GM23248 (cell line): Measurements from ENCODE around the gene GDF7. TPM values are rescaled to one million over a fixed set of nuclear protein-coding genes. Genes with fewer than 3 reads are reported as not detected.
A peak's percentile ranks its signal among the peaks of the same experiment; 100 is the strongest.

Experiments
- DNase-seq: peaks from one replicate; pipeline ENCODE4 v3.0.0-alpha.2; 2015
- H2AFZ ChIP-seq: fragments of 200-600 bp; sonication (generic); 2 replicates; pipeline ENCODE4 v1.6.1; 2016; ENCODE audit warnings: antibody characterized with exemption
- H3F3A ChIP-seq: fragments of 200-600 bp; sonication (generic); 2 replicates; pipeline ENCODE4 v1.6.1; 2016; ENCODE audit warnings: mild to moderate bottlenecking, antibody characterized with exemption, mixed run types; ENCODE audit not compliant: insufficient read depth
- H3K27ac ChIP-seq: fragments of 200-600 bp; sonication (generic); 2 replicates; pipeline ENCODE4 v1.5.1; 2016; ENCODE audit warnings: mild to moderate bottlenecking
- H3K27me3 ChIP-seq: fragments of 200-600 bp; sonication (generic); replicated peaks from 2 replicates; pipeline ENCODE4 v1.6.1; 2016; ENCODE audit warnings: mild to moderate bottlenecking; ENCODE audit not compliant: insufficient read depth
- H3K36me3 ChIP-seq: fragments of 200-600 bp; sonication (generic); 2 replicates; pipeline ENCODE4 v1.6.1; 2016; ENCODE audit warnings: low read depth, mild to moderate bottlenecking
- H3K4me1 ChIP-seq: fragments of 200-600 bp; sonication (generic); 2 replicates; pipeline ENCODE4 v1.6.1; 2016; ENCODE audit warnings: mild to moderate bottlenecking; ENCODE audit not compliant: insufficient read depth
- H3K4me2 ChIP-seq: fragments of 200-600 bp; sonication (generic); one replicate; pipeline ENCODE4 v1.6.1; 2016; ENCODE audit warnings: mild to moderate bottlenecking; ENCODE audit not compliant: unreplicated experiment
- H3K4me3 ChIP-seq: fragments of 200-600 bp; sonication (generic); 2 replicates; pipeline ENCODE4 v1.5.1; 2016; ENCODE audit warnings: mild to moderate bottlenecking
- H3K79me2 ChIP-seq: fragments of 200-600 bp; sonication (generic); 2 replicates; pipeline ENCODE4 v1.6.1; 2016; ENCODE audit warnings: mild to moderate bottlenecking; ENCODE audit not compliant: insufficient read depth
- H3K9ac ChIP-seq: fragments of 200-600 bp; sonication (generic); 2 replicates; pipeline ENCODE4 v1.6.1; 2016; ENCODE audit warnings: mild to moderate bottlenecking
- H3K9me2 ChIP-seq: fragments of 200-600 bp; sonication (generic); 2 replicates; pipeline ENCODE4 v1.6.1; 2016; ENCODE audit warnings: mixed run types, mild to moderate bottlenecking, moderate library complexity; ENCODE audit not compliant: insufficient read depth
- H3K9me3 ChIP-seq: fragments of 200-600 bp; sonication (generic); one replicate; pipeline ENCODE4 v1.6.1; 2017; ENCODE audit warnings: low read depth
- H4K20me1 ChIP-seq: fragments of 200-600 bp; sonication (generic); 2 replicates; pipeline ENCODE4 v1.6.0; 2016; ENCODE audit not compliant: insufficient read depth
- EZH2 ChIP-seq: fragments of 200-600 bp; sonication (generic); IDR thresholded peaks from 2 replicates; pipeline ENCODE4 v1.6.1; 2018; ENCODE audit warnings: antibody characterized with exemption, mild to moderate bottlenecking; ENCODE audit not compliant: insufficient read depth, poor library complexity, severe bottlenecking
- EZH2phosphoT487 ChIP-seq: fragments of 200-600 bp; sonication (generic); IDR thresholded peaks from 2 replicates; pipeline ENCODE4 v1.6.1; 2018; ENCODE audit warnings: antibody characterized with exemption, moderate library complexity, mild to moderate bottlenecking, low read depth; ENCODE audit not compliant: insufficient read depth
- WGBS, 2 experiments: methylation state at CpG; one replicate each; pipeline ENCODE4 v1.1.6; 2015 to 2017; ENCODE audit warnings: low lambda C conversion rate in 2 of 2, low coverage in 1 of 2; ENCODE audit errors: missing lambda C conversion rate in 2 of 2; 5-methylcytosine and 5-hydroxymethylcytosine counted together
- in situ Hi-C: fragments of 300-500 bp; cut with MboI; formaldehyde crosslinking; loops from 2 replicates; pipeline ENCODE4 v1.15.0; 2020
- polyA plus RNA-seq: library from polyadenylated mRNA; unstranded; fragments of >200 nt; fragmentation: Nextera tagmentation; extraction: Ambion mirVana; gene quantifications from 2 replicates; pipeline ENCODE4 v1.2.1, GENCODE V29; 2016
- total RNA-seq: library from RNA; depleted of rRNA; stranded (reverse); fragments of >200 nt; shearing (Covaris generic); gene quantifications from 2 replicates; pipeline ENCODE4 v1.2.3, GENCODE V29; 2014

Gene GDF7
- total and polyA plus RNA-seq, 2 experiments from 2014 or later = 0.03 TPM; not detected in 1

DNA sequence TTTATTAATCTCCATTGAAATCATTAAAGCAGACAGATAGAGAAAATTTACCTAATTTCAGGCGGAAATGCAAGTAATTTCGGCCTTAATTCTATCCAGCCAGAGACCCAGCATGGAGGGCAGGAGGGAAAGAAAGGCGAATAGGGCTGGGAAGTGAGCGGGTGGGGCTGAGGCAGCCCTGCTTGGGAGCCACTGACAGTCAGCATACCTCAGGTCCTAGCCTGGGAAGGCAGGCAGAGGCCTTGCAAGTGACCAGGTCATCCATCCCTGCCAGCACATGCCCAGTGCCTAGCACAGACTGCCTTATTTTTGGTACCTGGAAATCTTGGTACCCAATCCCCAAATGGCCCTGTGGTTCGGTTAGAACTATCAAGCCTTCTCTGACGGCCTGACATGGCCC lies 1.5 kb downstream of the GDF7 start:
- Histone ChIP-seq H3K4me1 (no peaks in the 10 kb centered on the region), H3F3A (no peaks in the 10 kb centered on the region), H2AFZ (no peak overlapping the region), H3K9me3 (no peaks in the 10 kb centered on the region), H3K9ac (no peak overlapping the region), H3K27me3 (peaks cover 89% of the 10 kb centered on the region), H3K9me2 (no peaks in the 10 kb centered on the region), H3K27ac (no peak overlapping the region), H3K4me3 (no peak overlapping the region), H4K20me1 (no peaks in the 10 kb centered on the region), H3K36me3 (no peaks in the 10 kb centered on the region), H3K79me2 (no peaks in the 10 kb centered on the region), H3K4me2 (no peak overlapping the region)
- whole genome bisulfite sequencing, 2 experiments = 77 to 79% methylated on average over 6 of the region's 6 CpGs
- in situ Hi-C loops = no loop called here
- TF ChIP-seq EZH2phosphoT487 (no peak), EZH2 (no peak)
- DNase-seq = no peak

DNA sequence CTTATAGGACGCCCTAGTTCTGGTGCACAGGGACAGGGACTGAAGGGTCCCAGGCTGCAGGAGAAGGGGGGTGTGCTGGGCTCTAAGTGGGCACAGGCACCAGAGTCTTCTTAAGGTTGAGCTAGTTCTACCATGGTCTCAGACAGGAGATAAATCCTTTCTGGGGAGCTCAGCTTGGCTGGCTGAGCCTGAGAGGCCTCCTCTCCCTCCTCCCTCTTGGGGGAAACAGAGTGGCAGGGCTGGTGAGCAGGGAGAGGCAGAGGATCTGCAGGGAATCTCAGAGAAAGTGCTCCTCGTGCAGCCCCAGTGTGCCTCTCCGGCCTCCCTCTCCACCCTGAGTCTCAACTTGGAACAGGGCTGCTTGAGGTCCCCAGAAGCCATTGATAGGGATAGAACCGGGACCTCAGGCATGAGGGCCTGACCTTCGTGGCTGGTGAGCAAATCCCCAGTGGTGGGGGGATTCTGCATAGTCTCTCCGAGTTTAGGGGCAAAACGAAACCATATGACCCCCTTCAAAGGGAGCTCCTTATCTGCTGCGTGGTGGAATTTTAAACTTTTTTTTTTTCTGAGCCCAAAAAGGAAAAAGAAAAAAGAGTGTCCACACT lies 2.0 kb downstream of the GDF7 start:
- no peak for DNase-seq
- H3K79me2 ChIP-seq = no peaks in the 10 kb centered on the region
- H3K36me3 ChIP-seq = no peaks in the 10 kb centered on the region
- H3K9ac ChIP-seq = no peak overlapping the region
- H4K20me1 ChIP-seq = no peaks in the 10 kb centered on the region
- no peaks in the 10 kb centered on the region for H3K9me2 ChIP-seq
- H3K4me1 ChIP-seq = no peaks in the 10 kb centered on the region
- no peak overlapping the region for H3K4me3 ChIP-seq
- H3K27me3 ChIP-seq = peaks cover 84% of the 10 kb centered on the region
- H2AFZ ChIP-seq = no peak overlapping the region
- TF ChIP-seq EZH2phosphoT487 = no peak
- no peak for TF ChIP-seq EZH2
- H3F3A ChIP-seq = no peaks in the 10 kb centered on the region
- no peaks in the 10 kb centered on the region for H3K9me3 ChIP-seq
- H3K4me2 ChIP-seq = no peak overlapping the region
- WGBS, 2 experiments = 65 to 70% methylated on average over 8 of the region's 8 CpGs
- in situ Hi-C loops = no loop called here
- no peak overlapping the region for H3K27ac ChIP-seq

DNA sequence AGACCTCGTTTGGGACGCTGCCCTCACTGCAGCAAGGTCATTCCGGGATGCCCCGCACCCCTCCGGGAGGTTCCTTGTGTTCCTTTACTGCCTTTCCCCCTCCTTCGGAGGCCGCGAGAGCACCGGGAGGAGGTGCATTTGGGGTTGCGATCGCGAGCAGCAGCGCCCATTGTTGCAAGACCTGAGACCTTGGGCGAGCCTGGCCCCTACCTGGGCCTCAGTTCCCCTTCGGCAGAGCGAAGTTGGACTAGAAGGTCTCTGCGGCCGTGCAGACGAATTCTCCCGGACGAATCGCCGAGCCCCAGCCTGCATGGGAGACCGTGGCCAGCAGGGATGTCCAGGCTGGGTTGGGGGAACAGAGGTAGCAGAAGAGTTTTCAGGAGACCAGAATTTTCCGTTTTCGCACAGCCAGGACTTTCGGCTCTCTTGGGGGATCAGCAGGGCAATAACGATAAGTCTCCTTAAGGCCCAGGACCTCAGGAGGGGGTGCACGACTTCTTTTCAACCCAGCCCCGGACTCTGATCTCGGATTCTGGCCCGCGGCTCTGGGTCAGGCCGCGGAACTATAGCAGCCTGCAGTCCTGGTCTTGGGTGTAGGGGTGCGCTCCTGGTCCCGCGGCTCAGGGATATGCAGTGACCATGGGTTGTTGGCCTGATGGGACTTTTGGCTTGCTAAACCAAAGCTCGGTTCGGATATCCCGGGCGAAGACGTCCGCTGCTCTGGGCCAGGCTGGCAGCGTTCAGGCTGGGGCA lies 2.8 kb downstream of the GDF7 start:
- no peak overlapping the region for H3K4me2 ChIP-seq
- TF ChIP-seq EZH2 = no peak
- TF ChIP-seq EZH2phosphoT487 = 0 out of 2 replicates have a peak, but pooled peaks have one; percentile 14
- no peaks in the 10 kb centered on the region for H3F3A ChIP-seq
- no peaks in the 10 kb centered on the region for H3K4me1 ChIP-seq
- no peaks in the 10 kb centered on the region for H4K20me1 ChIP-seq
- in situ Hi-C loops = no loop called here
- H3K79me2 ChIP-seq = no peaks in the 10 kb centered on the region
- no peak overlapping the region for H3K27ac ChIP-seq
- DNase-seq = no peak
- H3K9ac ChIP-seq = no peak overlapping the region
- peaks cover 76% of the 10 kb centered on the region for H3K27me3 ChIP-seq
- no peak overlapping the region for H2AFZ ChIP-seq
- no peaks in the 10 kb centered on the region for H3K36me3 ChIP-seq
- WGBS, 2 experiments = 66% methylated on average over 40 to 45 of the region's 45 CpGs
- no peaks in the 10 kb centered on the region for H3K9me3 ChIP-seq
- H3K9me2 ChIP-seq = no peaks in the 10 kb centered on the region
- no peak overlapping the region for H3K4me3 ChIP-seq

DNA sequence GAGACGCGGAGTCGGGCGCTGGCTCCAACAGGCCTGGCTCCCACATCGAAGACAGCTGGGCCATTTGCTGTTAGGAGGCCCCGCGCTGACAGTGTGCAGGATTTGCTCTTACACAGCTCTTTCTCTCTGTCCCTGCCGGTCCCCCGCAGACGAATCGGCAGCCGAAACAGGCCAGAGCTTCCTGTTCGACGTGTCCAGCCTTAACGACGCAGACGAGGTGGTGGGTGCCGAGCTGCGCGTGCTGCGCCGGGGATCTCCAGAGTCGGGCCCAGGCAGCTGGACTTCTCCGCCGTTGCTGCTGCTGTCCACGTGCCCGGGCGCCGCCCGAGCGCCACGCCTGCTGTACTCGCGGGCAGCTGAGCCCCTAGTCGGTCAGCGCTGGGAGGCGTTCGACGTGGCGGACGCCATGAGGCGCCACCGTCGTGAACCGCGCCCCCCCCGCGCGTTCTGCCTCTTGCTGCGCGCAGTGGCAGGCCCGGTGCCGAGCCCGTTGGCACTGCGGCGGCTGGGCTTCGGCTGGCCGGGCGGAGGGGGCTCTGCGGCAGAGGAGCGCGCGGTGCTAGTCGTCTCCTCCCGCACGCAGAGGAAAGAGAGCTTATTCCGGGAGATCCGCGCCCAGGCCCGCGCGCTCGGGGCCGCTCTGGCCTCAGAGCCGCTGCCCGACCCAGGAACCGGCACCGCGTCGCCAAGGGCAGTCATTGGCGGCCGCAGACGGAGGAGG lies 3.5 kb downstream of the GDF7 start:
- TF ChIP-seq EZH2 (peak; percentile 69), EZH2phosphoT487 (no peak)
- H3K4me3 ChIP-seq = no peak overlapping the region
- in situ Hi-C loops = no loop called here

More for the DNA sequence above, 3.5 kb downstream of the GDF7 start:
- Histone ChIP-seq H4K20me1 (no peaks in the 10 kb centered on the region), H3K27me3 (peaks cover 69% of the 10 kb centered on the region), H3K9me2 (no peaks in the 10 kb centered on the region), H3K27ac (no peak overlapping the region), H3K79me2 (no peaks in the 10 kb centered on the region), H3K4me1 (no peaks in the 10 kb centered on the region; the same call in 1 of the 2 replicates), H3F3A (0 out of 2 replicates have a peak, but pooled peaks cover 3% of the 10 kb centered on the region), H2AFZ (peak overlapping the region; percentile 38; the same call in 1 of the 2 replicates), H3K9ac (no peak overlapping the region), H3K36me3 (no peaks in the 10 kb centered on the region), H3K4me2 (no peak overlapping the region), H3K9me3 (no peaks in the 10 kb centered on the region)
- WGBS, 2 experiments = 6% methylated on average over 60 to 79 of the region's 83 CpGs
- peak; percentile 37 for DNase-seq
